DND-41 (cell line): ENCODE data around the gene FHIT.

Source experiments
- ATAC-seq: fragments of 200-7000 bp; cut with Tn5 transposase; 3 replicates; pipeline ENCODE4 v1.9.1; 2021; ENCODE audit warnings: low read depth; ENCODE audit not compliant: insufficient read depth
- DNase-seq: peaks from one replicate; pipeline ENCODE4 v3.0.0-alpha.2; 2020
- H2AFZ ChIP-seq: 2 replicates; pipeline ENCODE4 v1.6.0; 2012; ENCODE audit warnings: low read depth, low read length
- H3K27ac ChIP-seq: 2 replicates; pipeline ENCODE4 v1.5.1; 2012; ENCODE audit warnings: low read length, inconsistent platforms
- H3K27me3 ChIP-seq: fragments of 200-600 bp; sonication (generic); 2 replicates; pipeline ENCODE4 v1.6.0; 2012; ENCODE audit warnings: low read length, mild to moderate bottlenecking, inconsistent platforms; ENCODE audit not compliant: insufficient read depth, poor library complexity
- H3K36me3 ChIP-seq: 2 replicates; pipeline ENCODE4 v1.5.1; 2012; ENCODE audit warnings: low read length, inconsistent platforms; ENCODE audit not compliant: insufficient read depth
- H3K4me1 ChIP-seq: 2 replicates; pipeline ENCODE4 v1.5.1; 2012; ENCODE audit warnings: mild to moderate bottlenecking, low read length; ENCODE audit not compliant: insufficient read depth
- H3K4me2 ChIP-seq: 2 replicates; pipeline ENCODE4 v1.6.0; 2012; ENCODE audit warnings: mild to moderate bottlenecking, moderate library complexity, low read length, inconsistent platforms; ENCODE audit not compliant: insufficient read depth
- H3K4me3 ChIP-seq, 2 experiments: fragments of 200-600 bp in 1 of 2; shearing (Covaris generic) in 1 of 2; 2 replicates each; pipeline ENCODE4 v1.5.1; 2012 to 2016; ENCODE audit warnings: inconsistent platforms in 2 of 2, low read length in 2 of 2, mild to moderate bottlenecking in 2 of 2, low read depth in 1 of 2, moderate library complexity in 1 of 2
- H3K79me2 ChIP-seq: 2 replicates; pipeline ENCODE4 v1.6.0; 2012; ENCODE audit warnings: low read length, inconsistent platforms; ENCODE audit not compliant: insufficient read depth
- H3K9ac ChIP-seq: 2 replicates; pipeline ENCODE4 v1.6.0; 2012; ENCODE audit warnings: low read depth, mild to moderate bottlenecking, inconsistent platforms, low read length, moderate library complexity
- H3K9me3 ChIP-seq: 2 replicates; pipeline ENCODE4 v1.5.1; 2012; ENCODE audit warnings: low read length, moderate library complexity, mild to moderate bottlenecking, inconsistent platforms; ENCODE audit not compliant: insufficient read depth, severe bottlenecking
- H4K20me1 ChIP-seq: 2 replicates; pipeline ENCODE4 v1.6.0; 2012; ENCODE audit warnings: low read length; ENCODE audit not compliant: insufficient read depth
- CTCF ChIP-seq: IDR thresholded peaks from 2 replicates; pipeline ENCODE4 v1.5.1; 2012; ENCODE audit warnings: borderline replicate concordance, low read length, moderate library complexity, mild to moderate bottlenecking; ENCODE audit not compliant: poor library complexity, severe bottlenecking; ENCODE audit errors: extremely low read depth
- EZH2 ChIP-seq: IDR thresholded peaks from 3 replicates; pipeline ENCODE4 v1.6.1; 2012; ENCODE audit warnings: borderline replicate concordance, low read depth, mild to moderate bottlenecking, moderate library complexity, low read length, inconsistent platforms; ENCODE audit not compliant: severe bottlenecking

The FHIT gene

DNA sequence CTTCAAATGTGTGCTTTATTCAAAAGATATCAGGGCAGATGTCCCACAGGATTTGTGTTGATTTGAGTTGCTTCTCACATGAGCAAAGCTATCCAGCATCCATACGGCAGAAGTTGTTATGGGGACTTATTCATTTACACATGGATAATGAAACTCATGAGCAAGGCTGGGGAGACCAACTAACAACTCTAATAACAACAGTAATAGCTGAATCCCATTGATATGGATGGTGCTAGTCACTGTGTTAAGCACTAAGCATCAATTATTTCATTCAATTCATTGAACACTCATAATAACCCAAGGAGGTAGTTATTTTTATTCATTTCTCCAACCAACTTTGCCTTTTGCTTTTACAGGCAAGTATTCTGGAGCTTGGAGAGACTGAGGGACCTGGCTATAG is 1107.2 kb downstream of the FHIT start:
- H3K9me3 ChIP-seq: no peaks in the 10 kb centered on the region
- H3K4me2 ChIP-seq: no peak overlapping the region
- DNase-seq (no peak), ATAC-seq (no peak)
- H3K36me3 ChIP-seq: no peaks in the 10 kb centered on the region
- H4K20me1 ChIP-seq: no peaks in the 10 kb centered on the region
- no peak overlapping the region for H3K4me3 ChIP-seq
- H3K9ac ChIP-seq: no peak overlapping the region
- H3K27me3 ChIP-seq: no peaks in the 10 kb centered on the region
- H3K4me1 ChIP-seq: no peaks in the 10 kb centered on the region
- no peak overlapping the region for H2AFZ ChIP-seq
- no peaks in the 10 kb centered on the region for H3K79me2 ChIP-seq
- no peak for TF ChIP-seq CTCF
- TF ChIP-seq EZH2: no peak
- no peak overlapping the region for H3K27ac ChIP-seq

GRCh38 chr3:60142009-60142408 is 1109.2 kb downstream of the FHIT start:
- Histone ChIP-seq H4K20me1 (no peaks in the 10 kb centered on the region), H3K36me3 (no peaks in the 10 kb centered on the region), H3K9me3 (no peaks in the 10 kb centered on the region), H3K27me3 (no peaks in the 10 kb centered on the region), H3K79me2 (no peaks in the 10 kb centered on the region), H3K4me3 (no peak overlapping the region), H3K4me1 (no peaks in the 10 kb centered on the region), H3K9ac (no peak overlapping the region), H2AFZ (no peak overlapping the region), H3K4me2 (no peak overlapping the region), H3K27ac (no peak overlapping the region)
- no peak for ATAC-seq
- DNase-seq: no peak
- TF ChIP-seq EZH2 (no peak), CTCF (no peak)

DNA sequence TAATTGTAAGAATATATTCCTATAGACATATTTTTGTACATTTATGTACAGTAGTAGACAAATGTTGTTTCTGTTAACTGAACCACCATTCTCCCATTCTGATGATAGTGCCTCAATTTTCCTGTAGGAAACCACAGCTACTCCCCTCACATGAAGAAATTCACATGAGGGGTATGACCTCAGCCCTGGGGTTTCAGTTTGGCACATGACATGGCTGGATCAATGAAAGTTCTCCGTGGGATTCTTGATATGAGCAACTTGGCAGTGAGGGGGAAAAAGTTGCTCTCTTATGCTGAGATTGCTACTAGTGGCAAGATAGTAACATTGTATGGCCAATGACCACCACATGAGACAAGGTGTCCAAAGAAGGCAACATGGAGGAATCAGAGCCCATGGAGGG is 1111.1 kb downstream of the FHIT start:
- no peaks in the 10 kb centered on the region for H3K27me3 ChIP-seq
- H2AFZ ChIP-seq: no peak overlapping the region
- H3K36me3 ChIP-seq: no peaks in the 10 kb centered on the region
- H3K79me2 ChIP-seq: no peaks in the 10 kb centered on the region
- ATAC-seq (no peak), DNase-seq (no peak)
- H3K9ac ChIP-seq: no peak overlapping the region
- H4K20me1 ChIP-seq: no peaks in the 10 kb centered on the region
- no peak overlapping the region for H3K4me3 ChIP-seq
- no peak overlapping the region for H3K27ac ChIP-seq
- no peak for TF ChIP-seq EZH2
- TF ChIP-seq CTCF: no peak
- H3K4me1 ChIP-seq: no peaks in the 10 kb centered on the region
- no peaks in the 10 kb centered on the region for H3K9me3 ChIP-seq
- no peak overlapping the region for H3K4me2 ChIP-seq

DNA sequence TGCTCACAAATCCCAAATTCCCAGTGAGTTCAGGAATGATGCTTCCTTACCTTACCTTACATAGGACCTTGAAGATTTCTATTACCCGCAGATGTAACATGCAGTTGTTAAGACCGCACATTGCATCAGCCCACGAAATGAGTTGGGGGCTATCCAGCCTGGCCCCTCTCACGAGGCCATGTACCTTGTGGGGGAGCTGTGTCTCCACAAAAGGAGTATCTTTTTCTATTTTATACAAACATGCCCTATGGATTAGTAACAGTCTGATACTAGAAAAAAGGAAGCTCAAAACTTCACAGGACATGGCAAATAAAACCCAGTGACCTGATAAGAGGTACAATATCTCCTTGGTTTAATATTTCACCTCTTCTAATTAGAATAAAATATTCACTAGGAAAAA is 1114.7 kb downstream of the FHIT start:
- H3K4me2 ChIP-seq: no peak overlapping the region
- ATAC-seq: no peak
- no peaks in the 10 kb centered on the region for H3K79me2 ChIP-seq
- no peaks in the 10 kb centered on the region for H4K20me1 ChIP-seq
- H2AFZ ChIP-seq: no peak overlapping the region
- H3K27me3 ChIP-seq: no peaks in the 10 kb centered on the region
- no peaks in the 10 kb centered on the region for H3K4me1 ChIP-seq
- no peak overlapping the region for H3K27ac ChIP-seq
- no peak overlapping the region for H3K4me3 ChIP-seq
- no peaks in the 10 kb centered on the region for H3K9me3 ChIP-seq
- H3K9ac ChIP-seq: no peak overlapping the region
- no peaks in the 10 kb centered on the region for H3K36me3 ChIP-seq
- TF ChIP-seq EZH2 (no peak), CTCF (no peak)
- DNase-seq: no peak
